Measurements from ENCODE around the gene NPR3. TPM values are rescaled to one million over a fixed set of nuclear protein-coding genes. Genes with fewer than 3 reads are reported as not detected.

NPR3 gene
- total RNA-seq, 1 experiment from 2014 or later, result not detected

DNA sequence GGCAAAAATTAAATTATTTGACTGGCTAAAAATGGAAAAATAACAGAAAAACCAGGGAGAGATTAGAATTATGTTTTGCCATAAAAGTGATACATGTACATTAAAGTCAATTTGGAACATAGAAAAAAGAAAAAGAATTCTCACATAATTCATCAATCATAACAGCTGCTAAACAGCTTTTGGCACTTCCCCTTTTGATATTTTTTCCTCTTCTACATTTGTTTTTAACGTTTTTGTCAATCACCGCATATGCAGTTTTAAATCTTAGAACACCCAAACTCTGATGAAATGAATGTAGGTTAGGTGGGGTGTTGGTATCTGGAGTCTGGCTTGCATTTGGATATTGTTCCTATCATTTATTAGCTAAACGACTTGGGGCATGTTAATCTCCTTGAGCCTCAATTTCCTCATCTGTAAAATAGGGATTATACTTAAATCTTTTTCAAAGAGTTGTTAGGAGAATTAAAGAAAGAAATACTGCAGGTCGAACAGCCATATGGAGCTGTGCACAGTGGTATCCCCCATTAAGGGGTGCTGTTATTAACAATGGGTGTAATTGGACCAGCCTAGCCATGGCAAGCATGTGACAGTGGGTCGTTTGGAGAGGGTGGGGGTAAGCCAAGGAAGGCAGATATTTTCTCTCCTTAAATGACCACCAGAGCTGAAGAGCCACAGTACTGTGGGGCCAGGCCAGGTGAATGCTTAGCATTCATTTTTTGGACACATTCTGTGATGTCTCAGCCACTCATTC is 22.6 kb downstream of the NPR3 start:
- no peak overlapping the region for H4K91ac ChIP-seq (ENCODE audit: insufficient read length, low read depth, low read length)
- H3K79me1 ChIP-seq (ENCODE audit: insufficient read depth, low read depth, low read length, poor library complexity, severe bottlenecking), result no peaks in the 10 kb centered on the region
- no peak overlapping the region for H3K27ac Mint-ChIP-seq
- no peaks in the 10 kb centered on the region for H3K9me3 ChIP-seq (ENCODE audit: control insufficient read depth, low read depth, low read length)
- H3K18ac ChIP-seq (ENCODE audit: insufficient read length, low read depth, low read length), result no peak overlapping the region
- H2AK5ac ChIP-seq (ENCODE audit: insufficient read length, low read length), result no peak overlapping the region
- H3K9ac ChIP-seq (ENCODE audit: extremely low read depth, insufficient read length, low read length), result no peak overlapping the region
- H3K79me2 ChIP-seq (ENCODE audit: insufficient read depth, low read length), result no peaks in the 10 kb centered on the region
- H4K20me1 ChIP-seq (ENCODE audit: control insufficient read depth, insufficient read depth, insufficient read length), result no peaks in the 10 kb centered on the region
- H4K8ac ChIP-seq (replicated peaks; ENCODE audit: insufficient read length, low read depth, low read length), result no peak overlapping the region
- no peak overlapping the region for H2BK15ac ChIP-seq (ENCODE audit: low read depth, low read length)
- no CpG with 5 or more reads among the region's 5 CpGs for WGBS (ENCODE audit: extremely low coverage, insufficient read length, low lambda C conversion rate)
- TF ChIP-seq, protein P1, sequence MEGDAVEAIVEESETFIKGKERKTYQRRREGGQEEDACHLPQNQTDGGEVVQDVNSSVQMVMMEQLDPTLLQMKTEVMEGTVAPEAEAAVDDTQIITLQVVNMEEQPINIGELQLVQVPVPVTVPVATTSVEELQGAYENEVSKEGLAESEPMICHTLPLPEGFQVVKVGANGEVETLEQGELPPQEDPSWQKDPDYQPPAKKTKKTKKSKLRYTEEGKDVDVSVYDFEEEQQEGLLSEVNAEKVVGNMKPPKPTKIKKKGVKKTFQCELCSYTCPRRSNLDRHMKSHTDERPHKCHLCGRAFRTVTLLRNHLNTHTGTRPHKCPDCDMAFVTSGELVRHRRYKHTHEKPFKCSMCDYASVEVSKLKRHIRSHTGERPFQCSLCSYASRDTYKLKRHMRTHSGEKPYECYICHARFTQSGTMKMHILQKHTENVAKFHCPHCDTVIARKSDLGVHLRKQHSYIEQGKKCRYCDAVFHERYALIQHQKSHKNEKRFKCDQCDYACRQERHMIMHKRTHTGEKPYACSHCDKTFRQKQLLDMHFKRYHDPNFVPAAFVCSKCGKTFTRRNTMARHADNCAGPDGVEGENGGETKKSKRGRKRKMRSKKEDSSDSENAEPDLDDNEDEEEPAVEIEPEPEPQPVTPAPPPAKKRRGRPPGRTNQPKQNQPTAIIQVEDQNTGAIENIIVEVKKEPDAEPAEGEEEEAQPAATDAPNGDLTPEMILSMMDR (conservative IDR thresholded peaks at IDR 0.05), result no peak
- H2BK20ac ChIP-seq (ENCODE audit: low read depth, low read length, poor library complexity, severe bottlenecking), result no peak overlapping the region
- H3K27me3 ChIP-seq (ENCODE audit: insufficient read depth, low read length), result no peaks in the 10 kb centered on the region
- H3K4me1 ChIP-seq (ENCODE audit: insufficient read depth, low read length), result no peaks in the 10 kb centered on the region
- H3K4me2 ChIP-seq (ENCODE audit: insufficient read depth, insufficient read length, low read length), result no peak overlapping the region
- H2BK5ac ChIP-seq (ENCODE audit: insufficient read length, low read length), result no peak overlapping the region
- H3K4ac ChIP-seq (ENCODE audit: low read depth, low read length), result no peak overlapping the region
- no peak overlapping the region for H3K4me3 Mint-ChIP-seq
- no peak overlapping the region for H3K14ac ChIP-seq (ENCODE audit: insufficient read depth, low read length)
- DNase-seq, result no peak
- H3K27me3 Mint-ChIP-seq (ENCODE audit: low read depth), result no peaks in the 10 kb centered on the region
- no peaks in the 10 kb centered on the region for H3K23me2 ChIP-seq (ENCODE audit: insufficient read length, low read depth, low read length, poor library complexity, severe bottlenecking)
- H4K5ac ChIP-seq (ENCODE audit: insufficient read length, low read depth, low read length), result no peak overlapping the region
- H3K27ac ChIP-seq (ENCODE audit: insufficient read length, low read depth, low read length), result no peak overlapping the region
- H3K9me3 Mint-ChIP-seq, result no peaks in the 10 kb centered on the region; a peak in 1 of 5 replicates
- no peak overlapping the region for H2AFZ ChIP-seq (ENCODE audit: low read length)
- no peak overlapping the region for H2BK120ac ChIP-seq (ENCODE audit: low read depth, low read length, poor library complexity, severe bottlenecking)
- no peaks in the 10 kb centered on the region for H3K4me1 Mint-ChIP-seq
- no peak overlapping the region for H3K56ac ChIP-seq (ENCODE audit: insufficient read length, low read depth, low read length)
- no peak overlapping the region for H2BK12ac ChIP-seq (ENCODE audit: insufficient read length, low read depth, low read length)
- no peak overlapping the region for H3T11ph ChIP-seq (ENCODE audit: low read length)
- no peaks in the 10 kb centered on the region for H3K36me3 Mint-ChIP-seq (ENCODE audit: insufficient read depth in 1 of 3, low read depth in 3 of 3)
- H3K23ac ChIP-seq (ENCODE audit: insufficient read length, low read depth, low read length), result no peak overlapping the region

Measured in H9 (cell line).